ENCODE measurements around the gene LHFPL6.

Gene LHFPL6

GRCh38 chr13:39335721-39336120, 267.3 kb downstream of the LHFPL6 start:
- Histone ChIP-seq H3K36me3 (no peaks in the 10 kb centered on the region), H3K4me3 (ENCODE audit: low read depth in 1 of 2, low read length in 1 of 2) (no peak overlapping the region), H3K27ac (no peak overlapping the region), H3K9me3 (no peaks in the 10 kb centered on the region), H3K4me1 (ENCODE audit: control insufficient read depth in 1 of 2, insufficient read depth in 1 of 2, low read depth in 1 of 2, low read length in 1 of 2) (no peaks in the 10 kb centered on the region), H3K27me3 (no peaks in the 10 kb centered on the region)
- TF ChIP-seq CTCF (IDR thresholded peaks at IDR 0.05), result no peak

- Histone ChIP-seq H3K36me3 (no peaks in the 10 kb centered on the region), H3K27me3 (no peaks in the 10 kb centered on the region), H3K4me1 (ENCODE audit: control insufficient read depth in 1 of 2, insufficient read depth in 1 of 2, low read depth in 1 of 2, low read length in 1 of 2) (no peaks in the 10 kb centered on the region), H3K9me3 (no peaks in the 10 kb centered on the region), H3K27ac (no peak overlapping the region), H3K4me3 (ENCODE audit: low read depth in 1 of 2, low read length in 1 of 2) (no peak overlapping the region)
- TF ChIP-seq CTCF (IDR thresholded peaks at IDR 0.05), result no peak
These were observed 272.5 kb downstream of the LHFPL6 start for GRCh38 chr13:39330504-39330903.

- Histone ChIP-seq H3K4me3 (ENCODE audit: low read depth in 1 of 2, low read length in 1 of 2) (no peak overlapping the region), H3K9me3 (no peaks in the 10 kb centered on the region), H3K27me3 (no peaks in the 10 kb centered on the region), H3K36me3 (no peaks in the 10 kb centered on the region), H3K4me1 (ENCODE audit: control insufficient read depth in 1 of 2, insufficient read depth in 1 of 2, low read depth in 1 of 2, low read length in 1 of 2) (no peaks in the 10 kb centered on the region), H3K27ac (no peak overlapping the region)
- no peak for TF ChIP-seq CTCF (IDR thresholded peaks at IDR 0.05)
These were observed 273.8 kb downstream of the LHFPL6 start for GRCh38 chr13:39329182-39329639.

GRCh38 chr13:39327172-39327479, 275.9 kb downstream of the LHFPL6 start:
- H3K27ac ChIP-seq, result no peak overlapping the region
- H3K4me1 ChIP-seq (ENCODE audit: control insufficient read depth in 1 of 2, insufficient read depth in 1 of 2, low read depth in 1 of 2, low read length in 1 of 2), result no peaks in the 10 kb centered on the region
- H3K27me3 ChIP-seq, result no peaks in the 10 kb centered on the region
- no peaks in the 10 kb centered on the region for H3K9me3 ChIP-seq
- H3K36me3 ChIP-seq, result no peaks in the 10 kb centered on the region
- H3K4me3 ChIP-seq (ENCODE audit: low read depth in 1 of 2, low read length in 1 of 2), result no peak overlapping the region
- TF ChIP-seq CTCF (IDR thresholded peaks at IDR 0.05), result no peak

GRCh38 chr13:39326469-39327171, 276.4 kb downstream of the LHFPL6 start:
- no peaks in the 10 kb centered on the region for H3K36me3 ChIP-seq
- no peak for TF ChIP-seq CTCF (IDR thresholded peaks at IDR 0.05)
- H3K27ac ChIP-seq, result no peak overlapping the region
- no peaks in the 10 kb centered on the region for H3K9me3 ChIP-seq
- no peaks in the 10 kb centered on the region for H3K4me1 ChIP-seq (ENCODE audit: control insufficient read depth in 1 of 2, insufficient read depth in 1 of 2, low read depth in 1 of 2, low read length in 1 of 2)
- no peaks in the 10 kb centered on the region for H3K27me3 ChIP-seq
- H3K4me3 ChIP-seq (ENCODE audit: low read depth in 1 of 2, low read length in 1 of 2), result no peak overlapping the region
